Activated T-cell treated with anti-CD3 and anti-CD28 coated beads, Interleukin-2, amount 50 U/mL, for 72 hours (primary cell): ENCODE measurements around the gene CHRNA1. TPM values are rescaled to one million over a fixed set of nuclear protein-coding genes. Genes with fewer than 3 reads are reported as not detected.

Experiments used
- total RNA-seq, 2 donors: library from RNA; stranded (reverse); gene quantifications; one replicate each; pipeline ENCODE4 v1.2.3, GENCODE V29; 2022

CHRNA1 gene
- total RNA-seq, 2 donors from 2014 or later = not detected

Other genes starting within 250 kb of the CHRNA1 start
- gene WIPF1, start 166.7 kb downstream of the CHRNA1 start, total RNA-seq = 100 to 1,000 TPM; 198 to 237 TPM
- gene CHN1, start 240.9 kb upstream of the CHRNA1 start, total RNA-seq = 1 to 10 TPM; 5.1 to 5.3 TPM